PC-3 (cell line): ENCODE data around the gene SERGEF.

Experiments
- CTCF ChIP-seq: fragments of 300-600 bp; sonication (generic); conservative IDR thresholded peaks from 2 replicates; pipeline ENCODE4 v1.5.1; 2017; ENCODE audit warnings: antibody characterized with exemption, low read depth, mild to moderate bottlenecking, low read length
- EZH2 ChIP-seq: fragments of 300-600 bp; sonication (generic); IDR thresholded peaks from one replicate; pipeline ENCODE4 v1.6.1; 2017; ENCODE audit warnings: antibody characterized with exemption, mild to moderate bottlenecking, low read length; ENCODE audit not compliant: unreplicated experiment
- EZH2phosphoT487 ChIP-seq: fragments of 300-600 bp; sonication (generic); IDR thresholded peaks from 2 replicates; pipeline ENCODE4 v1.6.1; 2018; ENCODE audit warnings: mild to moderate bottlenecking, antibody characterized with exemption, low read length, borderline replicate concordance

DNA sequence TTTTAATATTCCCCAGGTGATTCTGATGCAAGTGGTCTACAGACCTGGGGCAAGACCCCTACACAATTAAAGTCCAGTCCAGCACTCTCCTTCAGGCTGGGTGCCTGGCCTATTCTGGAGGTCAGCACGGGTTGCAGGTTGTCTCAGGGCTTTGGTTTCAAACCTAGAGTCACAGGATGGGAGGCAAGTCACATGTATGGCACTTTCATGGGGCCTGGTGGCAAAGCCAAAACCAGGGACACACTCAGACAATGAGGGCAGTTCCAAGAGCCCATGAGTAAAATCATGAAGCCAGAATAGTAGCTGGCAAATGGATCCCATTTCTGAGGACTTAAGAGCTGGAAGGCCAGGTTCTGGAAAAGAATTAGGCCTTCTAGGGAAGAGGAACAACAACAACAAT lies 181.6 kb downstream of the SERGEF start:
- TF ChIP-seq EZH2 (no peak), EZH2phosphoT487 (no peak), CTCF (no peak)
